Astrocyte (in vitro differentiated cells and primary cell): ENCODE data around the gene SLC9A7.

Source experiments
- EZH2 ChIP-seq: IDR thresholded peaks from 2 replicates; pipeline ENCODE4 v1.6.1; 2012; ENCODE audit warnings: mild to moderate bottlenecking, low read length, inconsistent platforms; ENCODE audit not compliant: insufficient read depth
- TF ChIP-seq, protein P1 (sequence below): IDR thresholded peaks from 2 replicates; pipeline ENCODE4 v1.5.1; 2011; ENCODE audit warnings: low read depth, mild to moderate bottlenecking, inconsistent platforms, low read length, moderate library complexity; ENCODE audit not compliant: insufficient read depth

DNA sequence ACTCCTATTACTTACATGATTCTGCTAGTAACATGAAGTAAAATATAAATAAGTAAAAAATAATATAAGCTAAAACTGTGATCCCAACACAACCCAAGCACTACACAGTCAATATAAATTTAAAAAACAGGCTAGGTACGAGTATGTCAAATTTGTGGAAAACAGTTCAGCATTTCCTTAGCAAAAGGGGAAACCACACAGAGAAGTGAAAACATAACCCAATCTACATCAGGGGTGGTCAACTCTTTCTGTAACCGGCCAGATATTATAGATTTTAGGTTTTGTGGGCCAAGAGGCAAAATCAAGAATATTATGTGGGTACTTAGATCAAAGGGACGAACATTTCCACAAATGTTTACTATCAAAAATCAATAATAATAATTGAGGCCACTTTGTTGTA is 115.3 kb downstream of the SLC9A7 start:
- TF ChIP-seq, protein P1, sequence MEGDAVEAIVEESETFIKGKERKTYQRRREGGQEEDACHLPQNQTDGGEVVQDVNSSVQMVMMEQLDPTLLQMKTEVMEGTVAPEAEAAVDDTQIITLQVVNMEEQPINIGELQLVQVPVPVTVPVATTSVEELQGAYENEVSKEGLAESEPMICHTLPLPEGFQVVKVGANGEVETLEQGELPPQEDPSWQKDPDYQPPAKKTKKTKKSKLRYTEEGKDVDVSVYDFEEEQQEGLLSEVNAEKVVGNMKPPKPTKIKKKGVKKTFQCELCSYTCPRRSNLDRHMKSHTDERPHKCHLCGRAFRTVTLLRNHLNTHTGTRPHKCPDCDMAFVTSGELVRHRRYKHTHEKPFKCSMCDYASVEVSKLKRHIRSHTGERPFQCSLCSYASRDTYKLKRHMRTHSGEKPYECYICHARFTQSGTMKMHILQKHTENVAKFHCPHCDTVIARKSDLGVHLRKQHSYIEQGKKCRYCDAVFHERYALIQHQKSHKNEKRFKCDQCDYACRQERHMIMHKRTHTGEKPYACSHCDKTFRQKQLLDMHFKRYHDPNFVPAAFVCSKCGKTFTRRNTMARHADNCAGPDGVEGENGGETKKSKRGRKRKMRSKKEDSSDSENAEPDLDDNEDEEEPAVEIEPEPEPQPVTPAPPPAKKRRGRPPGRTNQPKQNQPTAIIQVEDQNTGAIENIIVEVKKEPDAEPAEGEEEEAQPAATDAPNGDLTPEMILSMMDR, result no peak
- no peak for TF ChIP-seq EZH2
